Heart left ventricle (tissue), 13 donors: Measurements from ENCODE around the gene DOP1A.

Experiments
- POLR2A ChIP-seq, 2 donors: fragments of 450-650 bp; IDR thresholded peaks; one replicate each; pipeline ENCODE4 v1.6.1; 2017; ENCODE audit warnings: antibody characterized with exemption in 2 of 2, mild to moderate bottlenecking in 2 of 2, moderate library complexity in 2 of 2
- TF ChIP-seq, protein P1 (sequence below), 12 donors: fragments of 200-600 bp; sonication (generic) in 4 of 12; IDR thresholded peaks; one replicate each; pipeline versions ENCODE4 v1.5.0 to v1.8.0; 2018 to 2022; ENCODE audit warnings: antibody characterized with exemption in 12 of 12, mild to moderate bottlenecking in 5 of 12
- donor health status: ischemic (EF 13 %, LVEDD 7.1; RV severe dilation, severe dysfunction).
- donor health status: DM: no; HTN: yes; CAD: no.
- donor health status: DM: no; HTN: no; CAD: no.
- donor health status: ischemic (EF 25% LVEDD 6.9; RV normal size, moderate dysfunction).
- donor health status: ischemic (EF 25% LVEDD 5.7; RV mildly dilated, moderate dysfunction).
- donor health status: ischemic (EF 35%, LVEDD 5.7; RV mildly dilated, moderate dysfunction).
- donor health status: nonischemic (EF 11% LVEDD 7.7; RV severe dilation, severe dysfunction).
- donor health status: DM: yes; HTN: yes; CAD: no.
- donor health status: PGD.
- donor health status: ischemic (EF 29% LVEDD 5.4; RV normal size, mild dysfunction).
- donor health status: nonischemic (EF 23%, LVEDD 6.1; RV moderate dilation, normal function).

DNA sequence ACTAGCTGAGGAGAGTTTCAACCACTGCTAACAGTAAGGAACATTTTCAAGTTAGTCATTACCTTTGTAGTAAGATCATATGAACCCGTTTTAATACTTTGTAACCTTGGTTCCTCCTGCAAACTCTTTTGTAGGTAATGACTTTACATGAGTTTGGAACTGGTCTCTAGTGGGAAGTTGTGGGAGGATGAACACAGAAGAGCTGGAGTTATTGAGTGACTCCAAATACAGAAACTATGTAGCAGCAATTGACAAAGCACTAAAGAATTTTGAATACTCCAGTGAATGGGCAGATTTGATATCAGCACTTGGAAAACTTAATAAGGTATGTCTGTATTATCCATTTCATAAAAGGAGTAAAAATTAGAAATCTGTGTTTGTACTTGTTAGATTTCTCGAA is 29.3 kb downstream of the DOP1A start:
- TF ChIP-seq, protein P1, sequence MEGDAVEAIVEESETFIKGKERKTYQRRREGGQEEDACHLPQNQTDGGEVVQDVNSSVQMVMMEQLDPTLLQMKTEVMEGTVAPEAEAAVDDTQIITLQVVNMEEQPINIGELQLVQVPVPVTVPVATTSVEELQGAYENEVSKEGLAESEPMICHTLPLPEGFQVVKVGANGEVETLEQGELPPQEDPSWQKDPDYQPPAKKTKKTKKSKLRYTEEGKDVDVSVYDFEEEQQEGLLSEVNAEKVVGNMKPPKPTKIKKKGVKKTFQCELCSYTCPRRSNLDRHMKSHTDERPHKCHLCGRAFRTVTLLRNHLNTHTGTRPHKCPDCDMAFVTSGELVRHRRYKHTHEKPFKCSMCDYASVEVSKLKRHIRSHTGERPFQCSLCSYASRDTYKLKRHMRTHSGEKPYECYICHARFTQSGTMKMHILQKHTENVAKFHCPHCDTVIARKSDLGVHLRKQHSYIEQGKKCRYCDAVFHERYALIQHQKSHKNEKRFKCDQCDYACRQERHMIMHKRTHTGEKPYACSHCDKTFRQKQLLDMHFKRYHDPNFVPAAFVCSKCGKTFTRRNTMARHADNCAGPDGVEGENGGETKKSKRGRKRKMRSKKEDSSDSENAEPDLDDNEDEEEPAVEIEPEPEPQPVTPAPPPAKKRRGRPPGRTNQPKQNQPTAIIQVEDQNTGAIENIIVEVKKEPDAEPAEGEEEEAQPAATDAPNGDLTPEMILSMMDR (IDR thresholded peaks at IDR 0.05): no peak
- no peak for TF ChIP-seq POLR2A (IDR thresholded peaks at IDR 0.05)
